Psoas muscle (tissue), 8 donors: ENCODE results near the gene DOK3. TPM values are rescaled to one million over a fixed set of nuclear protein-coding genes. Genes with fewer than 3 reads are reported as not detected.

Experiments used
- ATAC-seq, 4 donors: fragments of 200-7000 bp; cut with Tn5 transposase; one replicate each; pipeline ENCODE4 v1.9.1; 2020; ENCODE audit warnings: moderate library complexity in 3 of 4, mild to moderate bottlenecking in 2 of 4
- DNase-seq, 2 donors: peaks; one replicate each; pipeline ENCODE4 v3.0.0-alpha.2; 2020
- H3K27ac ChIP-seq: fragments of 200-600 bp; one replicate; pipeline ENCODE4 v1.8.0; 2022
- H3K27me3 ChIP-seq, 3 donors: fragments of 200-600 bp in 1 of 3; one replicate each; pipeline versions ENCODE4 v1.6.1 to v1.8.0; 2013 to 2022; ENCODE audit warnings: low read length in 2 of 3, mild to moderate bottlenecking in 2 of 3, moderate library complexity in 1 of 3; ENCODE audit not compliant: insufficient read depth in 3 of 3
- H3K36me3 ChIP-seq, 2 donors: fragments of 200-600 bp in 1 of 2; one replicate each; pipeline versions ENCODE4 v1.6.1 to v1.8.0; 2013 to 2022; ENCODE audit warnings: low read depth in 1 of 2, mild to moderate bottlenecking in 1 of 2, moderate library complexity in 1 of 2; ENCODE audit not compliant: insufficient read depth in 1 of 2
- H3K4me1 ChIP-seq: fragments of 200-600 bp; one replicate; pipeline ENCODE4 v1.8.0; 2022
- H3K4me3 ChIP-seq: fragments of 200-600 bp; one replicate; pipeline ENCODE4 v1.8.0; 2022; ENCODE audit warnings: mild to moderate bottlenecking
- H3K9me3 ChIP-seq: fragments of 200-600 bp; one replicate; pipeline ENCODE4 v1.8.0; 2022
- CTCF ChIP-seq: fragments of 200-600 bp; IDR thresholded peaks from one replicate; pipeline ENCODE4 v1.8.0; 2022; ENCODE audit warnings: antibody characterized with exemption
- WGBS, 3 donors: extraction: QIAGEN DNeasy Blood & Tissue Kit; methylation state at CpG; one replicate each; pipeline versions ENCODE4 v1.1.6 to v1.1.7; 2013; 5-methylcytosine and 5-hydroxymethylcytosine counted together
- intact Hi-C, 2 donors: fragments of 100-400 bp; cut with DNase I; formaldehyde crosslinking; loops; one replicate each; pipeline versions ENCODE4 v1.11.0 to v1.14.2; 2022
- polyA plus RNA-seq, 3 donors: library from polyadenylated mRNA; stranded (reverse); fragments of 200-250 nt; gene quantifications; one replicate each; pipeline ENCODE4 v1.2.3, GENCODE V29; 2013
- total RNA-seq, 4 donors: library from RNA; stranded (reverse); fragmentation: NEBNext Ultra II Directional in 2 of 4; extraction: Animal tissue kit (Norgen Biotek cat#: 25700) in 2 of 4; gene quantifications; one replicate each; pipeline versions ENCODE4 v1.2.1 to v1.2.4, GENCODE V29; 2021 to 2023
- donor health status: healthy with polysubstance abuse.
- donor health status: DM: no; HTN: no; CAD: no; lungs with moderate emphysema.
- donor health status: Bipolar disorder and iron deficiency.
- donor health status: healthy.
- donor health status: DM: yes; HTN: yes; CAD: no.
- donor health status: DM: no; HTN: no; CAD: no.
- donor health status: DM: no; HTN: no; CAD: no.
- donor health status: DM: yes; HTN: yes; CAD: no.

The DOK3 gene
- total and polyA plus RNA-seq, 7 donors: 0.44 to 5.4 (median 3.3) TPM

GRCh38 chr5:177492841-177493240, 16.8 kb downstream of the DOK3 start:
- intact Hi-C loops: no loop called here
- Histone ChIP-seq H3K27ac (peak overlapping the region; percentile 94), H3K36me3 (peaks cover 0 to 68% of the 10 kb centered on the region in 2 donors), H3K27me3 (no peaks in the 10 kb centered on the region), H3K4me1 (peaks cover 39% of the 10 kb centered on the region), H3K4me3 (no peak overlapping the region), H3K9me3 (no peaks in the 10 kb centered on the region)
- WGBS, 3 donors: 83 to 92% (median 88%) methylated on average over 7 of the region's 7 CpGs
- DNase-seq (no peak), ATAC-seq (no peak)
- TF ChIP-seq CTCF: no peak

GRCh38 chr5:177491983-177492746, 17.5 kb downstream of the DOK3 start:
- Histone ChIP-seq H3K27me3 (no peaks in the 10 kb centered on the region), H3K4me1 (peaks cover 39% of the 10 kb centered on the region), H3K4me3 (no peak overlapping the region), H3K36me3 (peaks cover 0 to 75% of the 10 kb centered on the region in 2 donors), H3K9me3 (no peaks in the 10 kb centered on the region), H3K27ac (peak overlapping the region; percentile 94)
- intact Hi-C loops: no loop called here
- no peak for ATAC-seq
- no peak for DNase-seq
- no peak for TF ChIP-seq CTCF
- 78 to 89% (median 78%) methylated on average over 51 to 54 of the region's 54 CpGs for WGBS, 3 donors

- H3K27me3 ChIP-seq: no peaks in the 10 kb centered on the region
- H3K9me3 ChIP-seq: no peaks in the 10 kb centered on the region
- WGBS, 3 donors: 61 to 69% (median 69%) methylated on average over 28 to 43 of the region's 43 CpGs
- peaks cover 39% of the 10 kb centered on the region for H3K4me1 ChIP-seq
- no peak overlapping the region for H3K4me3 ChIP-seq
- DNase-seq (peak; percentile 56 to 77), ATAC-seq (peak; percentile 48 to 69 (median 62))
- intact Hi-C loops: no loop called here
- TF ChIP-seq CTCF: peak; percentile 69
- peak overlapping the region; percentile 94 for H3K27ac ChIP-seq
- peaks cover 0 to 81% of the 10 kb centered on the region in 2 donors for H3K36me3 ChIP-seq
These were observed 18.1 kb downstream of the DOK3 start for GRCh38 chr5:177491429-177491945.

- no peak for DNase-seq
- no peak for TF ChIP-seq CTCF
- no peaks in the 10 kb centered on the region for H3K27me3 ChIP-seq
- WGBS, 3 donors: 83 to 93% (median 86%) methylated on average over 16 of the region's 16 CpGs
- H3K4me1 ChIP-seq: peaks cover 39% of the 10 kb centered on the region
- no peak overlapping the region for H3K4me3 ChIP-seq
- intact Hi-C loops: no loop called here
- ATAC-seq: no peak
- no peak overlapping the region for H3K27ac ChIP-seq
- no peaks in the 10 kb centered on the region for H3K9me3 ChIP-seq
- peaks cover 0 to 86% of the 10 kb centered on the region in 2 donors for H3K36me3 ChIP-seq
These were observed 18.6 kb downstream of the DOK3 start for GRCh38 chr5:177490992-177491391.
